Muscle of leg (tissue), 11 donors: Measurements from ENCODE around the gene ATG5. TPM values are rescaled to one million over a fixed set of nuclear protein-coding genes. Genes with fewer than 3 reads are reported as not detected.
"Not testable (repeated sequence)": the region's sequence is repeated elsewhere in the genome, so short reads cannot be mapped to it uniquely, and the experiment has no call there.

Experiments used
- DNase-seq: peaks from one replicate; pipeline ENCODE4 v3.0.0; 2013
- H3K27ac ChIP-seq: one replicate; pipeline ENCODE4 v1.5.1; 2013; ENCODE audit warnings: mild to moderate bottlenecking, low read length, control low read depth
- H3K27me3 ChIP-seq: one replicate; pipeline ENCODE4 v1.6.1; 2013; ENCODE audit warnings: low read length; ENCODE audit not compliant: control insufficient read depth, insufficient read depth
- H3K36me3 ChIP-seq: one replicate; pipeline ENCODE4 v1.6.1; 2013; ENCODE audit warnings: low read length; ENCODE audit not compliant: control insufficient read depth, insufficient read depth
- H3K4me1 ChIP-seq: one replicate; pipeline ENCODE4 v1.6.1; 2013; ENCODE audit warnings: low read length; ENCODE audit not compliant: control insufficient read depth, insufficient read depth
- H3K4me3 ChIP-seq: one replicate; pipeline ENCODE4 v1.5.1; 2013; ENCODE audit warnings: low read length, control low read depth
- H3K9me3 ChIP-seq: replicated peaks from 2 replicates; pipeline ENCODE4 v1.6.1; 2013; ENCODE audit warnings: low read depth, low read length; ENCODE audit not compliant: control insufficient read depth
- WGBS: methylation state at CpG from one replicate; pipeline ENCODE4 v1.1.5; 2013; ENCODE audit warnings: missing lambda C conversion rate; ENCODE audit not compliant: insufficient coverage; 5-methylcytosine and 5-hydroxymethylcytosine counted together
- polyA plus RNA-seq, 8 donors: library from polyadenylated mRNA; unstranded; fragments of 120-200 nt; gene quantifications; one replicate each; pipeline versions ENCODE4 v1.2.1 to v1.2.3, GENCODE V29; 2013; ENCODE audit warnings: inconsistent platforms in 1 of 8, low replicate concordance in 1 of 8; ENCODE audit not compliant: insufficient read length in 8 of 8, insufficient read depth in 1 of 8
- total RNA-seq: library from RNA; stranded (reverse); fragments of 120-200 nt; gene quantifications from one replicate; pipeline ENCODE4 v1.2.4, GENCODE V29; 2013

Gene ATG5
- total and polyA plus RNA-seq, 9 donors, result 19.2 to 29.8 (median 23.9) TPM

- H3K36me3 ChIP-seq, result no peaks in the 10 kb centered on the region
- DNase-seq, result no peak
- H3K27me3 ChIP-seq, result peaks cover 2% of the 10 kb centered on the region
- no peak overlapping the region for H3K27ac ChIP-seq
- H3K4me3 ChIP-seq, result no peak overlapping the region
- H3K9me3 ChIP-seq, result no peaks in the 10 kb centered on the region
- no CpG with 5 or more reads among the region's 3 CpGs for WGBS
- peaks cover 9% of the 10 kb centered on the region for H3K4me1 ChIP-seq
These were observed 164.2 kb downstream of the ATG5 start for GRCh38 chr6:106161311-106161874.

- Histone ChIP-seq H3K27ac (no peak overlapping the region), H3K36me3 (no peaks in the 10 kb centered on the region), H3K4me3 (no peak overlapping the region), H3K4me1 (peaks cover 9% of the 10 kb centered on the region), H3K27me3 (peaks cover 2% of the 10 kb centered on the region), H3K9me3 (no peaks in the 10 kb centered on the region)
- WGBS, result no CpG with 5 or more reads among the region's 3 CpGs
- DNase-seq, result no peak
These were observed 165.4 kb downstream of the ATG5 start for GRCh38 chr6:106160189-106160588.

- Histone ChIP-seq H3K27me3 (peaks cover 2% of the 10 kb centered on the region), H3K36me3 (no peaks in the 10 kb centered on the region), H3K9me3 (no peaks in the 10 kb centered on the region), H3K27ac (no peak overlapping the region), H3K4me1 (peaks cover 9% of the 10 kb centered on the region), H3K4me3 (no peak overlapping the region)
- 80% methylated on average over 5 of the region's 5 CpGs for WGBS
- DNase-seq, result no peak
These were observed 166.0 kb downstream of the ATG5 start for GRCh38 chr6:106159531-106159940.

GRCh38 chr6:106158816-106159215, 166.7 kb downstream of the ATG5 start:
- no peak for DNase-seq
- no peak overlapping the region for H3K4me3 ChIP-seq
- peaks cover 2% of the 10 kb centered on the region for H3K27me3 ChIP-seq
- WGBS, result no CpG with 5 or more reads among the region's 1 CpG
- H3K9me3 ChIP-seq, result no peaks in the 10 kb centered on the region
- no peak overlapping the region for H3K27ac ChIP-seq
- H3K4me1 ChIP-seq, result peaks cover 6% of the 10 kb centered on the region
- H3K36me3 ChIP-seq, result no peaks in the 10 kb centered on the region

- no peaks in the 10 kb centered on the region for H3K9me3 ChIP-seq
- H3K36me3 ChIP-seq, result no peaks in the 10 kb centered on the region
- 54% methylated on average over 3 of the region's 3 CpGs for WGBS
- DNase-seq, result no peak
- no peak overlapping the region for H3K4me3 ChIP-seq
- H3K4me1 ChIP-seq, result no peaks in the 10 kb centered on the region
- H3K27ac ChIP-seq, result no peak overlapping the region
- H3K27me3 ChIP-seq, result peaks cover 2% of the 10 kb centered on the region
These were observed 168.7 kb downstream of the ATG5 start for GRCh38 chr6:106156863-106157262.

- 50% methylated on average over 1 of the region's 3 CpGs for WGBS
These were observed 169.1 kb downstream of the ATG5 start for GRCh38 chr6:106156413-106156812.

GRCh38 chr6:106155219-106155830, 170.2 kb downstream of the ATG5 start:
- Histone ChIP-seq H3K9me3 (no peaks in the 10 kb centered on the region), H3K27ac (no peak overlapping the region)
- DNase-seq, result no peak

More at GRCh38 chr6:106156413-106156812, 169.1 kb downstream of the ATG5 start:
- Histone ChIP-seq H3K4me3 (no peak overlapping the region), H3K27me3 (peaks cover 2% of the 10 kb centered on the region), H3K36me3 (no peaks in the 10 kb centered on the region), H3K27ac (no peak overlapping the region), H3K4me1 (no peaks in the 10 kb centered on the region), H3K9me3 (no peaks in the 10 kb centered on the region)
- DNase-seq, result no peak

GRCh38 chr6:106154326-106154725, 171.2 kb downstream of the ATG5 start:
- no peak overlapping the region for H3K27ac ChIP-seq
- no peak for DNase-seq
- H3K27me3 ChIP-seq, result no peaks in the 10 kb centered on the region
- no peaks in the 10 kb centered on the region for H3K4me1 ChIP-seq
- H3K4me3 ChIP-seq, result no peak overlapping the region
- 89% methylated on average over 8 of the region's 8 CpGs for WGBS
- no peaks in the 10 kb centered on the region for H3K9me3 ChIP-seq
- no peaks in the 10 kb centered on the region for H3K36me3 ChIP-seq

More at GRCh38 chr6:106155219-106155830, 170.2 kb downstream of the ATG5 start:
- 78% methylated on average over 6 of the region's 12 CpGs for WGBS
- no peaks in the 10 kb centered on the region for H3K4me1 ChIP-seq
- no peak overlapping the region for H3K4me3 ChIP-seq
- H3K27me3 ChIP-seq, result peaks cover 2% of the 10 kb centered on the region
- no peaks in the 10 kb centered on the region for H3K36me3 ChIP-seq

- DNase-seq, result no peak
These were observed 172.6 kb downstream of the ATG5 start for GRCh38 chr6:106152952-106153351.

GRCh38 chr6:106152476-106152875, 173.1 kb downstream of the ATG5 start:
- H3K4me3 ChIP-seq, H3K9me3 ChIP-seq, H3K4me1 ChIP-seq, H3K36me3 ChIP-seq, DNase-seq, H3K27ac ChIP-seq, H3K27me3 ChIP-seq: not testable (repeated sequence)
- 100% methylated on average over 1 of the region's 3 CpGs for WGBS

More at GRCh38 chr6:106152952-106153351, 172.6 kb downstream of the ATG5 start:
- H3K9me3 ChIP-seq, result no peaks in the 10 kb centered on the region
- H3K4me1 ChIP-seq, result no peaks in the 10 kb centered on the region
- no peak overlapping the region for H3K4me3 ChIP-seq
- WGBS, result 90% methylated on average over 2 of the region's 4 CpGs
- no peaks in the 10 kb centered on the region for H3K27me3 ChIP-seq
- no peaks in the 10 kb centered on the region for H3K36me3 ChIP-seq
- H3K27ac ChIP-seq, result no peak overlapping the region
